ENCODE data around the gene PTPN4.

DNA sequence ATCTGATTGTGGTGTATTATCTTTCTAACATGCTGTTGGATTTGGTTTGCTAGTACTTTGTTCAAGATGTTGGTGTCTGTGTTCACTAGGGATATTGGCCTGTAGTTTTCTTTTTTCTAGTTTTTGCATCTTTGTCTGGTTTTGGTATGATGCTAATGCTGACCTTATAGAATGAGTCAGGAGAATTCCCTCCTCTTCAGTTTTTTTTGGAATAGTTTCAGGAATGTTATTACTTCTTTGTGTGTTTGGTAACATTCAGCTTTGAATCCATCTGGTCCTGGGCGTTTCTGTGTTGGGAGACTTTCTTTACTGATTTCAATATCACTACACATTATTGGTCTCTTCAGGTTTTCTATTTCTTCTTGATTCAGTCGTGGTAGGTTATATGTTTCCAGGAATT lies 129.0 kb downstream of the PTPN4 start:
- TF ChIP-seq, protein P1, sequence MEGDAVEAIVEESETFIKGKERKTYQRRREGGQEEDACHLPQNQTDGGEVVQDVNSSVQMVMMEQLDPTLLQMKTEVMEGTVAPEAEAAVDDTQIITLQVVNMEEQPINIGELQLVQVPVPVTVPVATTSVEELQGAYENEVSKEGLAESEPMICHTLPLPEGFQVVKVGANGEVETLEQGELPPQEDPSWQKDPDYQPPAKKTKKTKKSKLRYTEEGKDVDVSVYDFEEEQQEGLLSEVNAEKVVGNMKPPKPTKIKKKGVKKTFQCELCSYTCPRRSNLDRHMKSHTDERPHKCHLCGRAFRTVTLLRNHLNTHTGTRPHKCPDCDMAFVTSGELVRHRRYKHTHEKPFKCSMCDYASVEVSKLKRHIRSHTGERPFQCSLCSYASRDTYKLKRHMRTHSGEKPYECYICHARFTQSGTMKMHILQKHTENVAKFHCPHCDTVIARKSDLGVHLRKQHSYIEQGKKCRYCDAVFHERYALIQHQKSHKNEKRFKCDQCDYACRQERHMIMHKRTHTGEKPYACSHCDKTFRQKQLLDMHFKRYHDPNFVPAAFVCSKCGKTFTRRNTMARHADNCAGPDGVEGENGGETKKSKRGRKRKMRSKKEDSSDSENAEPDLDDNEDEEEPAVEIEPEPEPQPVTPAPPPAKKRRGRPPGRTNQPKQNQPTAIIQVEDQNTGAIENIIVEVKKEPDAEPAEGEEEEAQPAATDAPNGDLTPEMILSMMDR (IDR thresholded peaks at IDR 0.05; ENCODE audit: low read length): no peak
- no peak for TF ChIP-seq EZH2 (optimal IDR thresholded peaks at IDR 0.05; ENCODE audit: low read depth, low read length)

All from MM.1S (cell line).